Activated T-helper 1 cell treated with Interleukin-2 at 50 U/mL for 16 hours (primary cell): ENCODE measurements around the gene MTURN.
"Not testable (repeated sequence)": the region's sequence is repeated elsewhere in the genome, so short reads cannot be mapped to it uniquely, and the experiment has no call there.

Source experiments
- DNase-seq: peaks from one replicate; pipeline ENCODE4 v3.0.0-alpha.2; 2020; ENCODE audit warnings: low read depth

MTURN gene

DNA sequence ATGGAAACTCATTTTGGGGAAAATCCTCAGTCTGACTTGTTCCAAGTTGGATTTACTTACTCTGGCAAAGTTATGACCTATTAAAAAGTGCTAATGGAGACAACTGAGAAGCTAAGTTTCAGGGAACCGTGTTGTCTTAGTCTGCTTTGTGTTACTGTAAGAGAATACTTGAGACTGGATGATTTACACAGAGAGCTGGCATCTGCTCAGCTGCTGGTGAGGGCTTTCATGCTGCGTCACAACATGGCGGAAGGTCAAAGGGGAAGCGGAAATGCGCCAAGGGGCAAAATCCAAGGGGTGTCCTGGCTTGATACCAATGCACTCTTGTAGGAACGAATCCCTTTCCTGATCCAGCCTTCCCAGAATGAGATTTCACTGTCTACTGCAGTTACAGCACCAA is 46.4 kb downstream of the MTURN start:
- DNase-seq, result no peak

DNA sequence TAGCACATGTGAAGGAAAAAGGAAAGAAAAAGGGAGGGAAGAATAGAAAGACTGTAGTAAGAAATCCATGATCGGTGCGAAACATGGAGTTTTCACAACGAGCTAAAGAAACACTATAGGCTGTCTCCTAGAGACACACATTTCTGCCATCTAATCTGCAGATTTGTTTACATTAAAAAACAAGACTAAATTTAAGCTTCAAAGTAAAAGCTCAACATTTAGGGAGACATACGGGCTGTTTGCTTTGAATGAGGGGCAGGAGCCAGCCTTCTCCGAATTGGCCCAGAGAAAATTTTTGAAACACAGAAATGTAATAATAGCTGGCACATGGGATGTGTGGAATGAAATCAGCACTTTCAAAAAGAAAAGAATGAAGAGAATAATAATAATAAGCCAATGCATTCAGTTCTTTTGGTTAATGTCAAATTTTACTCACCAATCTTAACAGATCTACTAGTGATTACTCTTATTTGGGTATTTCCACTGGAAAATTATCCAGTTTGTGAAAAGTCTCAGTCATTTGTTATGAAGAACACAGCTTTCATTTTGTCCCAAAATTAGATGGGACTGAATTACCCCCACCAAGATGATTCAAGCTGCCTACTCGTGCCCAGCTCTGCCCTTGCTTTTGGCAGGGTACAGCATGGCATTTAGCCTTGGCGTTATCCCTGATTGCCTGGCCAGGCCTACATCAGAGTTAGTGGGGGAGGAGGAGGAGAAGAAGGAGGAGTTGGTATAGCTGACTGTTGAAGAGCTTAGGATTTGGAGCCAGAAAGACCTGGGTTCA is 47.1 kb downstream of the MTURN start:
- DNase-seq, result no peak

DNA sequence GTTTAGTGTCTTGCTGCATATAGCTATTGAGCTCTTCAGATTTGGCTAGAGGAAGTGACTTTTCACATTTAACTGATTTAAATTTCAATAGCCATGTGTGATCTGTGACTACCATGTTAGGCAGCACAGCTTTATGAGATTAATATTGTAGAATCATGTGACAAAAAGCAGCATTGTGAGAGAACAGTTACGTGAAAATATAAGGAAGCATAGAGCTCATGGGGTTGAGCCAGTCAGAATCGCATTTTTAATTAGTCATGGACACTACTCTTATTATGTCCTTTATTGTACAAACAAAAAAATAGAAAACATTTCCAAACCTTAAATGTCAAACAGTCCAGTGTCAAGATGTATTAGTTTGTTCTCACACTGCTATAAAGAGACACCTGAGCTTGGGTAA is 48.0 kb downstream of the MTURN start:
- DNase-seq, result no peak

DNA sequence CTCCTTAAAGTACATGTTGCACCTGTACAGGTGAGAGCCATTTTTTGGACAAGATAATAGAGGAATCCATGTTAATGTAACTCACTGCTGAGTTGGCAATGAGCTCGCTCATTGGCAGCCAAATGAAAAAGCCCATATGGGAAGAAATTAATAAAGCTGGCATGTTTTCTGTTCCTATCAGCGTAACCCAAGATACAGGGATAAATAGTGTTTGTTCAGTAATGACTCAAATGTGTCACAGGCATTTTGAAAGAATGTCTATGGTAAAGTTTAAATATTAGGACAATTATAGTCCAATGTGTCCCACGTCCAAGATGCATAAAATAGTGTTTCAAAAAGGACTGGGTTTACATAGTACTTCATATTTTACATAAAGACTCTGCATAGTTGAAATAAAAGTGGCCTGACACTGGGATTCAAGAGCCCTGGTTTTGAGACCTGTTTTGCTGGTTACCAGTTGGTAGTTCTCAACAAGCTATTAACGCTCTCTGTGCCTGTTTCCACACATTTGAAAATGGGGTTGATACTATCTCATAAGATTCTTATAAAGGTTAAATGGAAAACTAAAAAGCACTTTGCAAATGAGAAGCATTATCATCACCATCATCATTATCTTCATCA is 49.1 kb downstream of the MTURN start:
- no peak for DNase-seq

DNA sequence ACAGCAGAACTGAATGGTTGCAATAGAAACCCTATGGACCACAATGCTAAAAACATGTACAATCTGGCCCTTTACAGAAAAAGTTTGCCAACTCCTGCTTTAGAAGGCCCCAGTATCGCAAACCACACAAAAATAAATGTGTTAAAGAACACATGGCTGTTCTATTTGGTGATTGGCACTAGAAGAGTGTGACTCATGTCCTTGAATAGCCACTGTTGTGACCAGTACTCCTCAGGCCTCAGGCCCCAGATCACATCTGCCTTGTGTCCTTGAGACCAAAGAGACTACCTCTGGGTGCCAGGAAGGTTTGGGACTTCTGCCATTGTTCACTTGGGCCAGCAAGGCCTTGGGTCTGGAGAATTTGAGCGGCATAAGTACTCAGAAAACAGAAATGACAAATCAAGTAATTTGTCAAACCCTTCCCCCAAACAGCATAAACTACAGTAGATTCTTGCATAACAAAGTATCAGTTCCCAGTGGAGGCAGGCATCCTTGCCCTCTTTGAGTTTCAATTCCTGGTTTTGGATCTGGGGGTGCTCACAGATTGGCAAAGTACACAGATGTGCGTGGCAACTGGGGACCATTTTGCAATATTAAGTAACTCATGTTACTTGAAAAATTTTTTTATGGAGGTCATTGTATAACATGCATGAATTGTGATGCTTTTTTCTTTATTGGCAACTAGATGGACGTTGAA is 50.2 kb downstream of the MTURN start:
- DNase-seq, result no peak

DNA sequence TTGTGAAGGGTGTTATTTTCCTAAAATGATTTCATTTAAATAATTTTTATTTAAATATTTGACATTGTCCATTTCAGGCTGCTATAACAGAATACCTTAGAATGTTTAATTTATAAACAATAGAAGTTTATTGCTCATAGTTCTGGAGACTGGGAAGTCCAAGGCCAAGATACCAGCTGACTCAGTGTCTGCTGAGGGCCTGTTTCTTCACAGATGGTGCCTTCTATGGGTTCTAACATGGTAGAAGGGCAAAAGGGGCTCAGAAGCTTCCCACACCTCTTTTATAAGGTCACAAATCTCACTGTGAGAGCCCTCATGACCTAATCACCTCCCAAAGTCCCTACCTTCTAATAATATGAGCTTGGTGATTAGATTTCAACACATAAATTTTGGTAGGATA is 50.7 kb downstream of the MTURN start:
- no peak for DNase-seq

DNA sequence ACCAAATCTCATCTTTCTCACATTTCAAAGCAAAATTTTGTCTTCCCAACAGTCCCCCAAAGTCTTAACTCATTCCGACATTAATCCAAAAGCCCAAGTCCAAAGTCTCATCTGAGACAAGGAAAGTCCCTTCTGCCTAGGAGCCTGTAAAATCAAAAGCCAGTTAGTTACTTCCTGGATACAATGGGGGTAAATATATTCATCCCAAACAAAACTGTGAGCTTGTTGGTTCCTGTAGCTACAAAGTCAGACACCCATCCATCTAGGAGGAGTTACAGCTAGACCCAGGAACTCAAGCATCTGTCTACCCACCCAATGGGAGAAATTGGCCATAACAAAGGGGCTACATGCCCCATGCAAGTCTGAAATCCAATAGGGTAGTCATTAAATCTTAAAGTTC is 51.9 kb downstream of the MTURN start:
- DNase-seq, result no peak

DNA sequence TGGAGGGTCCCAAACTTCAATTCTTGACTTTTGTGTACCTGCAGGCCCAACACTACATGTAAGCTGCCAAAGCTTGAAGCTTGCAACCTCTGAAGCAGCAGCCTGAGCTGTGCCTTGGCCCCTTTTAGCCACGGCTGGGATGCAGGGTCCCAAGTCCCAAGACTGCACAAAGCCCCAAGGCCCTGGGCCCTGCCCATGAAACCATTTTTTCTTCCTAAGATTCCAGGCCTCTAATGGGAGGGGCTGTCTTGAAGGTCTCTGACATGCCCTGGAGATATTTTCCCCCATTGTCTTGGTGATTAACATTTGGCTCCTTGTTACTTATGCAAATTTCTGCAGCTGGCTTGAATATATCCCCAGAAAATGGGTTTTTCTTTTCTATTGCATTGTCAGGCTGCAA is 52.7 kb downstream of the MTURN start:
- no peak for DNase-seq

DNA sequence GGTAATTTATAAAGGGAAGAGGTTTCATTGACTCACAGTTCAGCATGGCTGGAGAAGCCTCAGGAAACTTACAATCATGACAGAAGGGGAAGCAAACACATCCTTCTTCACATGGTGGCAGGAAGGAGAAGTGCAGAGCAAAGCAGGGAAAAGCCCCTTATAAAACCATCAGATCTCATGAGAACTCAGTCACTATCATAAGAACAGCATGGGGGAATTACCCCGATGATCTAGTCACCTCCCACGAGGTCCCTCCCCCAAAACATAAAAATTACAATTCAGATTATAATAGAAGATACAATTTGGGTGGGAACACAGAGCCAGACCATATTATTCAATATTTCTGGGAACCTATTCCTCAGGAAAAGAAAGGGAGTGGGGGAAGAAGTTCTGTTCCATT is 53.6 kb downstream of the MTURN start:
- DNase-seq, result not testable (repeated sequence)

DNA sequence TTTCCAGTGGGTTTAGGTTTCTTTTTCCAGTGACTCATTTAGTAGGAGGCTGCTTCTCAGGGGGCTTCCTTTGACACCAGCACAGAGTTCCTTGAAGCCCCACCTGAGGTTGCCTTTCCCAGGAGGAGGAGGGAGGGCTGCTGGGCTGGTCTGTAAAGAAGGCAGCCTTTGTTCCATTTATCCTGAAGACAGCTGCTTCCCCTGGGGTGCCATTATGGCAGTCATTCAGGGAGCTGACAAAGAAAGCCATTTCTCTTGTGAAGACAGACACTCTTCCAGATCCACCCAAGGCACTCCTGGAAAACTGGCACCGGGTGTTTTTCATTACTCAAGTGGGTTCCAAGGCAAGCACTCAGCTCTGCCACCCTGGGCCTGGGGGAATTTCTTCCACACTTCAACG is 54.0 kb downstream of the MTURN start:
- no peak for DNase-seq

DNA sequence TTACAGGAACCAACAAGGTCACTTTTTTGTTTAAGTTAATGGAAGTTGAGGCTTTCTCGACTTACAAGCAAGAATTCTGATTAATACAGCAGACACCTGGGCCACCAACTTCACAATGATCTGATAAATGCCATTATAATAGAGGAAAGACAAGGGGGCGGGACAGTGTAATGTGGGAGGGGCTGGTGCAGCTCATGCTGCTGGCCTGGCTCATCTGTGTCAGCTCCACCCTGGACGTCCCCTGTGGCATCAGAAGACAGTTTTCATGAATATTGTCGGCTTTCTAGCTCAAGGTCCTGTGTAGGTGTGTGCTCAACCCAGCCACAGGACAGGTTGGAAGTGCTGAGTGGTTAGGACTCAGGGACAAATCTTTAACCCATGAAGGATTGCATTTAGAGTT is 57.0 kb downstream of the MTURN start:
- no peak for DNase-seq

DNA sequence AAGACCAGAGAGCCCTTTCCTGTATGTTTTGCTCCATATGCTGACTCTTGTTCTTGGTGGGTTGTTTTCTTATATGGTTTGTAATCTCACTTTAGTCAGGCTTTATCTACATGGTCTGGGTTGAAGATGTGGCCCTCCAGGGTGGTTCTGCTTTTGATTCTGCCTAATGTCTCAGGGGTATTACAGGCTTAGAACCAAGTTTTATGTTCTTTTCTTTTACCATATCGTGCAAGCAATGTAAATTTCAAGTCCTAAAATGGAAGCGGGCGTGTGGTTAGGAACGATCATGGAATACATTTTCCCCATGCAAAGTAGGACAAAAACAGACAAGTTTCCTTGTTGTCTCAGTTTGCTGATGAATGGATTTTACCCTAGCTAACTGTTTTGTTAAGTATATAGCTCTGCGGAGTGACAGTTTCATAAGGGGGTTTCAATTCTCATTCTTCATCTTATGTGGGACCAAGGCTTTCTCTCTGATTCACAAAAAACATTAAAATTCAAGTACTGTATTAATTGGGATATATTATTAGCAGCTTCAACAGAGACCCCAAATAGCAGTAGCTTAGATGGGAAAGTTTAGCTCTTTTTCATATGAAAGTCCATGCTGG is 58.7 kb downstream of the MTURN start:
- DNase-seq, result no peak

DNA sequence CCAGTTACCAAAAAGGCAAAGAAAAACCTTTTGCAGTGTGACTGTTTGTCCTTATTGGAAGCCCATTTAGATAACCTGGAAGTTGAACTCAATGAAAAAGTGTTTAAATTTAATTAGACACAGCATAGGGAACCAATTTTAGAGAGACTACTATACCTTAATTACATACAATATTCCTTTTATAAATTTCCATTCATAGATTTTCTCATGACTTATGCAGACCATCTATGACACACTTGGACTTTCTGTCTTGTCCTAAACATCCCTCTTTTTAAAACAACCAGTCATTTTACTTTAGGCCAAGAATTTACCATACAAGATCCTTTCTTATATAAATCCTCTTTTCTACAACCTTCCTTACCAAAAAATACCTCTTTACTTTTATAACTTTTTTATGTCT is 61.6 kb downstream of the MTURN start:
- DNase-seq, result no peak

DNA sequence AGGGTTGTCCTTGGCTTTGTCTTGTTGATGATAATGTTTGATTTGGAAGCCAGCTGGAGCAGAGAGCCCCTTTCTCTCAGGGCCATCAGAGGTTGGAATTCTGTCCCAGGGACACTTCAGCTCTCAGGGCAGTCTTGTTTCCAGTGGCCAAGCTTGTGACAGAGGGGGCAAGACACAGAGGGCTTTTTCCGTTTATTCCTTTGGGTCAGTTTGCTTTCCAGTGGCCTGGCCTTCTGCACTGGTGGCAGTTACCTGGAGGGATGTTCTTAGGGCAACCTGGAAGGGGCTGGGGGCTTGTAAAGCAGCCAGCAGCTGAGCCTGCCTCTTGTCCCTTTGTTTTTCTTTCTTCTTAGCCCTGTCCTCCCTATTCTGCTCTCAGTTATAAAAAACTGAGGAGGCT is 62.7 kb downstream of the MTURN start:
- DNase-seq, result no peak

DNA sequence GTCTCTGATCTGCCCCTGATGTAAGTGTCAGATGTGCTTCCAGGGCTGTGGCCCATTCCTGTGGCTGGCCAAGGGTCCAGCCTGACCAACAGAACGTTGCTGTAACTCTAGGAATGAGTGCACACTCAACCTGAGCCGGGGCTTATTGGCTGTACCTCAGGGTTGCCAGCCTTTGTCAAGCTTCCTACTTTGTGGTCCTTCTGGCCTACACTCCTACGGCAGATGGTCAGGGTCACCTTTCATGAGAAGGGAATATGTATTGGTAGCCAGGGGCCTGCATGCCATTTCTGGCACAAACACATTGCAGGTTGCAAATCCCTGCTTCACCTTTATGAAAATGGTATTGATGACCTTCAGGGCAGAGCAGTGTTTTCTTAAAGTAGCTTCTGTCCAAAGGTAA is 64.5 kb downstream of the MTURN start:
- DNase-seq, result no peak

DNA sequence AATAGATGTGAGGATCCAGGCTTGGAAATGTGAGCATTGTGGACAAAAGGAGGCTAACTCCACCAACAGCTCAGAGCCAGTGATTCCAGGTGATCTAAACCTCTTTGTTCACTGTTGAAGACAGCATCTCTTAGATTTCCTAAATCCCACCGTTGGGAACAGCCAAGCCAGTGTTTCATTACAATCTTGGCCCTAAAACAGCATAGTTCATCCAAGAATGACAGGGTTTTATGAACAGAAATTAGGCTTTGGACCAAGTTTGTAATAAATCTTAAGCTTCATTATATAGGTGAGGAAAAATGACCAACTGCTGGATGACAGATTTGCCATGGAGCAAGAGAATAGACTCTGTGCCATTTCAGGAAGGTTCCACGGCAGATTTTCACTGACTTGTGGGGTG is 65.8 kb downstream of the MTURN start:
- DNase-seq, result no peak

DNA sequence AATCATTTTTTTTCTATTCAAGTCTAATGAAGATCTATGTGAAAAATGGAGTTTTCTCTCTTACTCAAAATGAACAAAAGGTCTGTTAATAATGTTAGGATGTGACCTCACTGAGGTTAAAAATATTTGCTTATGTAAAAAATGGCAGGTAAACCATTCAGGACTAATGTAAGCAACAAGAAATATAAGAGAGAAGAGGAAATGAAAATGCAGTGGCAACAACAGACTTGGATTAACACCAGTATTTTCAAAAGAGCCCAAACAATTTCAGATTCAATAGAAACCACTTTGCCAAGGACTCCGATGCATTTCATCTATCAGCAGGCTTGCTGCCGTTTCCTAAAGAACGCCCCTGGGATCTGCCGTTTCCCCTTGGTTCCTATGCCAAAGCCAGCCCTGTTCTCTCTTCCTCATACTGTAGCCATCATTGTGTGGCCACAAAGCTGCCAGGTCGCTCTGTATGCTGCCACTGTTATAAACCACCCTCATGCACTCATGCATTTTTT is 66.4 kb downstream of the MTURN start:
- DNase-seq, result no peak

DNA sequence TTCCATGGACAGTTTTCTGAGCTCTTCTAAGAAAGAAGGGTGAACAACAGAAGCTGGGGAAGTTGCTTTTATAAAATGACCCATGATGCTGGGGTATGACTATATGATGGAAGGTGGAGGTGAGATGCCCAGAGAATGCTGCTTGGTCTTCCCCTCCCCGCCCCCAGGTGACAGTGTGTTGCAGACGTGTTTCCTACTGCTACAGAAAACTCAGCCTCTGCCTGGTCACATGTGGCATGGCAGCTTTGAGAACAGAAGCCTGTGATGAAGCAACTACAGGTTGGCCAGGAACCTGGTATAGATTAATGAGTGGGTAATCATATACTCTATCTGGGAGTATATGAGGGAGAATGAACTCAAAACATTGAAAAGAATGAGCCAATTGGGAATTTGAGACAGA is 67.1 kb downstream of the MTURN start:
- DNase-seq, result no peak

DNA sequence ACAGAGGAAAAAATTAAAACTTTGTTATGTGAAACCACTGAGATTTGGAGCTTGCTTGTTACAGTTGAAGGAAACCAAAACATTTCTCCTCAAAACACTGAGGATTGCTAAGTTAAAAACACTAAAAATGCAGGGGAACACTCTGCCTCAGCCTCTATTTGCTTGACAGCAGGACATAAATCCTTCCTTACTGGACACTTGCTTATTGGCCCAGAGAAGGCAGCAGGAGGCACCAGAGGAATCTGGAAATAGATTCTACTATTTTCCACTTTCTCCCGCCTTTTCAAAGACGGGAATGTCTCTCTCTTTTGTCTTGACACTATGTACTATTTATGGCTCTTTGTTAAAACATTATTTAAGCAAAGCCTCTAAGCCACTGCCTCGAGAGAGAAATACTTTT is 67.9 kb downstream of the MTURN start:
- no peak for DNase-seq

DNA sequence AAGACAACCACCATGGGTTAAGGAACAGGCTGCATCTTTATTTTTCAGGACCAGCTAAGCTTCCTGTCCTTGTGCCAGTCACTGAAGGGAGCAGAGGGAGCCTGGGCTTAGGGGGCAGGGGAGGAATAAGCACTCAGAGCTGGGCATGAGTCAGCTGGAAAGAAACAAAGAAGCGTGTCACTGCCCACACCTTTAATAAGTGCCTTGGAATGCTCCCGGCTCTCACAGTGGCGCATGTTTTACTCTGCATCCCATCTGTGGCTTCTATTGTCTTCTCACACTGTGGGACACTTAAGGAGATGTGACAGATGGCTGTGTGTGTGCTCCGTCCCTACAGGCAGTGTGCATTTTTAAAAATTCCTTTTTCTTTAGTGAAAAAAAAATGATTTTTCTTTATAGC is 71.7 kb downstream of the MTURN start:
- DNase-seq, result no peak

DNA sequence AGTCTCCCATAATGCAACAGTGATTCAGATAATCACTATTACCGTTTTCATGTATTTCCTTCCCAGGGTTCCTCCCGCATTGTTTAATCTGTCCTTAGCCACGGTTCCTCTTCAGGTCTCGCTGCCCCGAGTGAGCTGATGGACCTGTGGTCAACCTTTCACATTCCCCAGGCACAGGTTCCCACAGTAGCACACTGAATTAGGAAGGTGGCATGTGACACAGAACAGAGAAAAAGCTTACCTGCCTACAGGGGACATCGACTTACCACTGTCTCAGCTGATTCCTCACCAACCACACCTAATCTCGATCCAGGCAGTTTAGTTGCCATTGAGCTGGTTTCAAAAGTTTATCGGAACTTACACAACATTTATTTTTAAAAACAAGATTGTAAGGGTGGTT is 72.2 kb downstream of the MTURN start:
- DNase-seq, result no peak

DNA sequence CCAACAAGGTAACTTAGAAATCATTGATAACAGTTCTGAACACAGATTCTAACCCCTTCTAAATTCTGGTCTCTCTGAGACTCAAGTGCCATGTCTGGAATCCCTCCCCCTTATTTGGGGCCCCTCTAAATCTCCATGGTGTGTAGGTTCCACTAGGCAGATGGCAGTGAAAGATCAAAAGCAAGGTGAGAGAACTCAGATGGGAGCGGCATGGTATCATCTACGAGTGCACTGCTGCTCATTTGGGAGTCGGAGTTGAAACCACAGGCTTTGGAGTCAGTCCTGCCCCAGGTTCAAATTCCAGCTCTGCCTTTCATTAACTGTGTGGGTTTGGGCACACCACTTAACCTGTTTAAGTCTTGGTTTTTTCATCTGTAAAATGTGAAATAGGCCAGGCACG is 72.6 kb downstream of the MTURN start:
- DNase-seq, result no peak

DNA sequence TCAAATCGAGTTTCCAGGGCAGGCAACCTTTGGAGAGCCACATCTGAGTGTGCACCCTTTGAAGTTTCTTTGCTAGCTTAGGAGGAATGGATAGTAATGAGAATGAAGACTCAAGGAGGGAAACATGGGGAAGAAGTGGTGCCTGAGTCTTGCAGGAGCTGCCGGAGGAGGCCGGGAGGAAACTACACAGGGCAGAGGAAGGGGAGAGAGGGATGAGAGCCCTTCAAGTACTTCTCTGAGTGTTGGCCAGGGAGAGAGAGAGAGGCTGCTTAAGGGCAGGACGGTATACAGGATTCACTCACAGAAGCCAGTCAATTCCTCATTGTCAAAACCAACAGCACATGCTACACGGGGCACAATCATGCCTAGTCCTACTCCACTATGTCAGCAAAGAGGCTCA is 75.2 kb downstream of the MTURN start:
- DNase-seq, result no peak
